NCI-H82 (cell line): ENCODE data around the gene CDK17.

Experiments used
- DNase-seq: peaks from one replicate; lab custom pipeline; 2025; lab: John Stamatoyannopoulos, UW

CDK17 gene

GRCh38 chr12:96261557-96261956 lies 138.7 kb downstream of the CDK17 start:
- no peak for DNase-seq

DNA sequence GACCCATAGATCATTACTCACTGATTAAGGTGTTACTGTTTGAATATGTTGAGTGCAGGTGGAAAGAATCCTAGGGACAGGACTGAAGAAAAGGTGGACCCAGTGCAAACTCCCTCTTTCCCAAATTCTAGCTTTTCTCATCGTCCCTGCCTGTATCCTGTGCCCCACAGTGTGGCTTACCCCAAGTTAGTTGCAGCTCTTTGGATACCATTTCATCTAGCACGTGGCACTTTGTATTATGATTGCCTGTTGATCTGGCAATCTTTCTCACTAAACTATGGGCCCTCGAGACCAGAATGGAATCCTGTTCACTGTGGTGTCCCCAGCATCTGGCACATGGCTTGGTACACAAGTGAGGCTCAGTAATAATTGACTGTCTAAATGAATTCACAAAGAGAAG lies 139.6 kb downstream of the CDK17 start:
- DNase-seq, result no peak

DNA sequence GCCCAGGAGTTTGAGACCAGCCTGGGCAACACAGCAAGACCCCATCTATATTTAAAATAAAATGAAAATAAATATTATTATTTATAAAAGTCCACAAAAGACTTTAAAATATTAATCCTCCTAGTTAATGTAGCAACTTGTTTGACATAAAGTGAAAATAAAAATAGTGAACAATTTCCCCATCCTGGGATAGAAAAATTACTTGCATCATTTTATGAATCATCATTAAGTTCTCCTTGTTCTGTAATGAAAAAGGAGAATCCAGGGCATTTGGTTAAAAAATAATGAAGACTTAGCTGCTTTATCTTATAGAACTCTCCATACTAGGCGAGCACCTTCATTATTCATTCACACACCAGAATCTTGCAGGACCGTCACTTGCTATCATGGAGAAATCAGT lies 140.0 kb downstream of the CDK17 start:
- no peak for DNase-seq

GRCh38 chr12:96258104-96258961 lies 141.9 kb downstream of the CDK17 start:
- DNase-seq, result peak; percentile 57

GRCh38 chr12:96257550-96258103 lies 142.6 kb downstream of the CDK17 start:
- no peak for DNase-seq

- no peak for DNase-seq
Measured at GRCh38 chr12:96256672-96257361, 143.4 kb downstream of the CDK17 start.

GRCh38 chr12:96255077-96255476 lies 145.2 kb downstream of the CDK17 start:
- no peak for DNase-seq

DNA sequence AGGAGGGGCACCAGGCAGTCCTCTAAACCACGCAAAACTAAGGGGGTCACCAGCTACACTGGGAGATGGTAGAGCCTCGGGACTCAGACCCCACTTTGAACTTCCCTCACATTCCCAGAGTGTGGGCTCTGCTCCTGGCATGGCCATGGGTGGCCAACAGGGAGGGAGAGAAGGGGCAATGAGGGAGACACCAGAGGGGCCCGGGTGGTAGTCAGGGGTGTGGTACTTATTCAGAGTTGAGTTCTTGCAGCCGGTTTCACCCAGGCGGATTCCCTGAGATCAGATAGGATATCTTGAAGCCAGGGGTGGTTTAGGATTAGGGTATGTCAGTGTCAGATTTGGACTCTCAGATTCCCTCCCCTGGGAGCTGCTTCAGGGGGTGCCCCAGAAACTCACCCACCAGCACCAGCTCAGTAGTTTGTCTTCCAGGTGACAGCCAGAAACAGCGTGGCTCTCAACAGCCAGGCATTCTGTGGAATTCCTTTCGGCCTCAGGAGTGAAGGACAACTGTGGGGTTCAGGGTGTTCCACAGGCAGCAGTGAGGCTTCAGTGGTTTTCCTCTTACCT lies 150.0 kb downstream of the CDK17 start:
- no peak for DNase-seq

GRCh38 chr12:96249196-96250118 lies 150.8 kb downstream of the CDK17 start:
- peak; percentile 74 for DNase-seq

GRCh38 chr12:96248136-96248931 lies 151.9 kb downstream of the CDK17 start:
- DNase-seq, result peak; percentile 31

DNA sequence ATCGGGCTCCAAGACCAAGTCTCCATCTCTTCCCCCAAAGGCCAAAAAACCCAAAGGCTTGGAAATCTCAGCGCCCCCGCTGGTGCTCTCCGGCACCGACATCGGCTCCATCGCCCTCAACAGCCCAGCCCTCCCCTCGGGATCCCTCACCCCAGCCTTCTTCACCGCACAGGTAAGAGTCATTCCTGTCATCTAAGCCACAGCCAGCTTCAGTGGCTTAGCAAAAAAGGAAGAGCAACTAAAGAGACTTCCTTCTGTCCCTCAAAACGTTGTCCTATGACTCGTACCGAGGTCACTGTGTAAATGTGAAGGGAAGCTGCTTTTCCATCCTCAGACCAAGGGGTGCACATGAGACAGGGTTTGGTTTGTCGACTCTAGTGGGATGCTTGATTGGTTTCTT lies 152.7 kb downstream of the CDK17 start:
- no peak for DNase-seq

DNA sequence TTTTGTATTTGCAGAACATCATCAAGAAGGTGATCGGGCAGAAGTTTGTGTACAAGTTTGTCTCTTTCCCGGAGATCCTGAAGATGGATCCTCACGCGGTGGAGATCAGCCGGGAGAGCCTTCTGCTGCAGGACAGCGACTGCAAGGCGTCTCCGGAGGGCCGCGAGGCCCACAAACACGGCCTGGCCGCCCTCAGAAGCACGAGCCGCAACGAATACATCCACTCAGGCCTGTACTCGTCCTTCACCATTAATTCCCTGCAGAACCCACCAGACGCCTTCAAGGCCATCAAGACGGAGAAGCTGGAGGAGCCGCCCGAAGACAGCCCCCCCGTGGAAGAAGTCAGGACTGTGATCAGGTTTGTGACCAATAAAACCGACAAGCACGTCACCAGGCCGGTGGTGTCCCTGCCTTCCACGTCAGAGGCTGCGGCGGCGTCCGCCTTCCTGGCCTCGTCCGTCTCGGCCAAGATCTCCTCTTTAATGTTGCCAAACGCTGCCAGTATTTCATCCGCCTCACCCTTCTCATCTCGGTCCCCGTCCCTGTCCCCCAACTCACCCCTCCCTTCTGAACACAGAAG lies 153.2 kb downstream of the CDK17 start:
- DNase-seq, result no peak

DNA sequence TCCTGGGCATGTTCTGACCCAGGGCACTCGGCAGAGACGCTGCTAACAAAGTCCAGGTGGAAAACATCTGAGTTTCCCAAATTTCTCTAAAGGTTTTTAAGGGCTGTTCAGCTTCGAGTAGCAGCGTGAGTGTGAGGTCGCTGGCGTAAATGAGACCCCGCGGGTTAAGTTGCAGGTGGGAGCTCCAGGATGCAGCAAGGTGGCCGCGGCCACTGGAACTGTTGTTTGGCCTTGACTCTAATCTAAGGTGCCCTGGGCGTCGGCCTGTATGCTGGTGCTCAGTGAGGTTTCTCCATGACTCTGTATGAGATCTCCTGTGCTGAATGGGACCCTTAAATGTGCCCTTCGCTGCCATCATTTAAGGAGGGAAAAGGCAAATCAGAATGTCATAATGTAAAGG lies 155.4 kb downstream of the CDK17 start:
- no peak for DNase-seq

GRCh38 chr12:96242597-96242996 lies 157.6 kb downstream of the CDK17 start:
- DNase-seq, result no peak

- DNase-seq, result no peak
Measured at GRCh38 chr12:96241846-96242256, 158.4 kb downstream of the CDK17 start.

DNA sequence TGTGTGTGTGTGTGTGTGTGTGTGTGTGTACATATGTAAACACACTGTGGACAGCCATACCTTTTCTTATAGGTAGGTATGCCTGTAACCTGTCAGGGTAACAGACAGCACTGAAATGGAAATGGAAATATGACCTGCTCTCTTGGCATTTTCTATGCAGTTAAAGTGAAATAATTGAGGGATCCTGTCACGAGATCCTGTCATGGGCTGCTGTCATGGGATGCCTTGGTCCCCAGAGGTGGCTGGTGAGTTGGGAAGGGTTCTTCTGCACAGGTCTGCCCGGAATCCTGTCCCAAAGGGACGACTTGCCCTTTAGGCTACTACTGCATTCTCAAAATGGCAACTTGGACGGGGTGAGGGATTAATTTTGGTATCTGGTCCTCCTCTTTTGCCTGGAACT lies 158.8 kb downstream of the CDK17 start:
- DNase-seq, result no peak

GRCh38 chr12:96240656-96241055 lies 159.6 kb downstream of the CDK17 start:
- DNase-seq, result no peak

- peak; percentile 15 for DNase-seq
Measured at GRCh38 chr12:96239711-96240635, 160.3 kb downstream of the CDK17 start.

- DNase-seq, result no peak
Measured at GRCh38 chr12:96238336-96239047, 161.7 kb downstream of the CDK17 start.
